HG03066 (cell line): ENCODE results near the gene AIF1.
A peak's percentile ranks its signal among the peaks of the same experiment; 100 is the strongest.
"Not testable (repeated sequence)": the region's sequence is repeated elsewhere in the genome, so short reads cannot be mapped to it uniquely, and the experiment has no call there.

ENCODE experiments used
- ATAC-seq: cut with Tn5 transposase; IDR thresholded peaks from one replicate; pipeline ENCODE4 v1.9.1; 2021; ENCODE audit warnings: low read depth; ENCODE audit not compliant: unreplicated experiment

The AIF1 gene

DNA sequence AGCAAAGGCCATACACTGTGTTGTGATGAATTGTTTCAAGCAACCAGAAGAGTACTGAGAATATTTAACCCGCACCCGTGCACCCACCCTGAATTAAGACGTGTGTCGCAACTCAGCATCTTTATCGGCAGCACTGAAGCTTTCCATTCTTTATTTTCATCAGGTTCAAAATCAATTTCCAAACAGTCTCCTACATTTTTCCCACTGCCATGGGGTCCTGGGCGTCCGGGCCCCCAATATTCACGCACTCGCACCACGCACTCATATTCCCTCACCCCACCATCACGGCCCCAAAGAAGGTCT is 34.6 kb upstream of the AIF1 start:
- ATAC-seq = peak; percentile 6

DNA sequence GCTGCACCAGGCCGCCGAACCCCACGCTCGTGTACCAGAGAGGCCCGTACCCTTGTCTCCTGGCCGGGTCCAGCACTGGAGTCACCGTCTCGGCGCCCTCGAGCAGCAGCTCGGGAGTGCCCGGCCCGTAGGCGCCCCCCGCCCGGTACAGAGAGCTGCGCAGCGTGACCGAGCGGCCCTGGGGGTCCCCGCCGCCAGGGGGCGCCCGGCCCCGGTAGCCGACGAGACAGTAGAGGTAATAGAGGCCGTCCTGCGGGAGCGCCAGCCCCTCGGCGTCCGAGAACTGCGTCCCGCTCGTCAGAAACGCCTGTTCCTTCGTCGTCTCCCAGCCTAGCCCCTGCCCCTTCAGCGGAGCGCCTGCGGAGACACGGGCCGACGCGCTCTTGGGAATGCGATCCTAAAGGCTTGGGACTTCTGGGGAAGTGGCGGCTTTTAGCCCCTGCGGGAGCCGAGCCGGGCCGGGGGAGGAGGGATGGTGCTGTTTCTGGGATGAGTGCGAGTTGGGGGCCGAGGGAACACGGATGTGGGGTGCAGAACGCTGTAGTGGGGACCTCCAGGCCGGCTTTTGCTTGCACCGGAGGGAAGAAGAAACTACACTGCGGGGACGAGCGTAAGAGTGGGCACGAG is 34.1 kb upstream of the AIF1 start:
- ATAC-seq = peak; percentile 58

DNA sequence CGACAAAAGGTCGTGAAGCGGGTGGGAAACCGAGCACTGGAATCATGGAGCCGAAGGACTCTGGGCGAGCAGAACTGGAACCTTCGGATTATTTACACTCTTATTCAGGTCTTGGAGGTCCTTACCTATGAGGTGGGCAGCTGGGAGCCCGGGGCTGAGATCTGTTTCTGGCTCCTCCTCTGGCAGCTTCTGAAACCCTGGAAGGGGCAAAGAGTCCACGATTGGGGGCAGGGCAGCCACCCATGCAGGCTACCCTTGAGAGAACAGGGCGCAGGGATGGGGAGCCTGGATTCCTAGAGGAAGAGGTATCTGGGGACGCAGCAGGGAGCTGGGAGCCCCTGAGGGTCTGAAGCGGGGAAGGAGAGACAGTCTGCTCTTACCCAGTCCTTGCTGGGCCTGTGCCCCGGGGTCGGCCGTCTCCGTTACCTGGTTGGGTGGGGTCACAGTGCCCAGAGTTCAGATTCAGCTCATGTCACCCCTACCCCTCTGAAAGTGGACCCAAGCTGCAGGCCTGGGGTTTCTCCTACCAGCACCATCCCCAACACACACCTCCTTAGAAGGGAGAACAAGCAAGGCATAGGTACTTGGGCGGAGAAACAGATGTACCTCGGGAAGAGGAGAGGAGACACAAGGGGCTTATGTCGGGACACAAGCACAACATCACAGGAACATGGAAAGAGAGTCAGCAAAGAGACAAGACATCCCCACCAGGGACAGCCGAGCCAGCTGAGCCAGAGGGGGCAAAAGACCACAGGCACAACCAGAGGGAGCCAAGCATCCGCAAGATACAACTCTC is 33.4 kb upstream of the AIF1 start:
- ATAC-seq = no peak

DNA sequence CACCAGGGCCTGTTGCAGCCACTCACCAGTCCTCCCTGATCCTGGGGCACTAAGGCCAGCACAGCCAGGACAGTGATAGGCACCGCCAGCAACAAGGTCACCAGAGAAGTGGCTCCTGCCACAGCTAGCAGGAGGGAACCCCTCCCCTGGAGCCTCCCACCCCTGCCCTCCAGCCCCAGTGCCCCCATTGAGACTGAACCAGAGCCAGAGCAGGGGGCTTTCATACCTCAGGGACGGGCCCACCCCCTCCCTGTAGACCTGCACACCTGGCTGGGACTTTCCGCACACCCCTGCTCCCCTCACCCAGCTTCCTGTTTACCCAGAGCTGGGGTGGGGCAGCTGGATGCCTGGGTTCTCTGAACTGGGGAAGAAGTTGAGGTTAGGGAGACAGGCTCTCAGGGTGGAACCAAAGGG is 32.8 kb upstream of the AIF1 start, which contains the start of gene LTB:
Gene LTB (minus strand): TSS at position 195 of the 414 bp plus-strand sequence. CDS start 7 bp downstream, at position 188.
- ATAC-seq = no peak

DNA sequence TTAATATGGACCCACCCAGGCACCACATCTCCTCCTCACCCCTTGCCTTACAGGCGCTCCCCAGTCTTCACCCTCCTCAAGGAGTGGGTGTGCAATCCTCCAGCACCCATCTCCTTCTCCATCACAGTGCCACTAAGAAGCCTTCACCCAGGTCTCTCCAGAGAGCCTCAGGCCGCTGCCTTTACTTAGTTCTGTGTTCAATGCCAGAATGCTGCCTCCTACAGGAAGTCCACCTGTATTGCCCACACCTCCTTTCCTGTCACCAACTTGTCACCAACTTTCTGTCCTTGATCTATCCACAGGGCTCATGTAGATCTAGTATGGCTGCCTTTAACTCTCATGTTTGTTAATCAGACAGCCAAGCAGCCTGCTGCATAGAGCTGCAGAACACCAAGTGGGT is 29.5 kb upstream of the AIF1 start:
- no peak for ATAC-seq

DNA sequence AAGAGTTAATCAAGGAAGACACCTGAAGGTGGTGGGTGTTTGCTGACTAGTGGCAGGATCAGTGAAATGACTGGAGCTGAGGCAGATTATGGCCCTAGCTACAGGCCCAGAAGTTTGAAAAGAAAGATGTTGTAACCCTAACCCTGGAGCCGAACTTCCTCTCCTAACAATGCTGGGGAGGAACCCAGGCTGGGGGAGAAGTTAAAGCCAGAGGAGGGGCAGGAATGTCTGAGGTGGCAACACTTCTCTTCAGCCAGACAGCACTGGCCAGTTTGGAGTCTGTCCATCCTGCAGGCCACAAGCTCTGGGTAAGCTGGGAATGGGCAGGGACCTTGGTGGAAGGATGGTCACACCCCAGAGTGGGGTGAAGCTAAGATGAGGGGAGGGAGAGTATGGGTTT is 29.0 kb upstream of the AIF1 start, which contains the start of gene LST1:
Gene LST1 (plus strand): TSS at position 270 of the 400 bp plus-strand sequence. CDS start 1,023 bp downstream, outside the sequence.
- no peak for ATAC-seq

DNA sequence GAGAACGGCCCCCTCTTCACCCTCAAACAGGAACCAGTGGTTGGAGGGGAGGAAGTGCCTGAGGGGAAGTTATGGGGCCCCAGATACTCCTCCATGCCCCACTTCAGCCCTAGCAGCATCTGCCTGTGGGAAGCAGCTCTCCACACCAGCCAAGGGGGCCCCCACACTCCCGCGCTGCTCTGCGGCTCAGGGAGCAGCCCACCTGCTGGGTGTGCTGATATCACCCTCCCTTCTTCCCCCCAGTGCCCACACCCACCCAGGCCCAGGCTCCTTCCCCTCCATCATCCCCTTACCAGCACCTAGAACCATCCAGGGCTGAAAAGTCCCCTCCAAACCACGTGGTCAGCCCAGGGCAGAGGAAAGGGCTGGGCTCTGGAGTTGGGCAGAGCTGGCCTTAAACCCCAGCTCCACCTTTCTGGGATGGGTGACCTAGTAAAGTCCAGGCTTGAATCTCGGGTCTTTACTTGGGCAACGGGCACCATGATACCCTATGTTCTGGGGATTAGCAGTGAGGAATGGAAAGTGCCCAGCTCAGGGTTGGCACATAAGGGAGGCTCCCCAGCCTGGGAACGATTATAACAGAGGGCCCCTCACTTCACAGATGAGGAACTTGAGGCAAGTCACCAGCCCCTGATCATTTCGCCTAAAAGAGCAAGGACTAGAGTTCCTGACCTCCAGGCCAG is 28.3 kb upstream of the AIF1 start:
- ATAC-seq = no peak

DNA sequence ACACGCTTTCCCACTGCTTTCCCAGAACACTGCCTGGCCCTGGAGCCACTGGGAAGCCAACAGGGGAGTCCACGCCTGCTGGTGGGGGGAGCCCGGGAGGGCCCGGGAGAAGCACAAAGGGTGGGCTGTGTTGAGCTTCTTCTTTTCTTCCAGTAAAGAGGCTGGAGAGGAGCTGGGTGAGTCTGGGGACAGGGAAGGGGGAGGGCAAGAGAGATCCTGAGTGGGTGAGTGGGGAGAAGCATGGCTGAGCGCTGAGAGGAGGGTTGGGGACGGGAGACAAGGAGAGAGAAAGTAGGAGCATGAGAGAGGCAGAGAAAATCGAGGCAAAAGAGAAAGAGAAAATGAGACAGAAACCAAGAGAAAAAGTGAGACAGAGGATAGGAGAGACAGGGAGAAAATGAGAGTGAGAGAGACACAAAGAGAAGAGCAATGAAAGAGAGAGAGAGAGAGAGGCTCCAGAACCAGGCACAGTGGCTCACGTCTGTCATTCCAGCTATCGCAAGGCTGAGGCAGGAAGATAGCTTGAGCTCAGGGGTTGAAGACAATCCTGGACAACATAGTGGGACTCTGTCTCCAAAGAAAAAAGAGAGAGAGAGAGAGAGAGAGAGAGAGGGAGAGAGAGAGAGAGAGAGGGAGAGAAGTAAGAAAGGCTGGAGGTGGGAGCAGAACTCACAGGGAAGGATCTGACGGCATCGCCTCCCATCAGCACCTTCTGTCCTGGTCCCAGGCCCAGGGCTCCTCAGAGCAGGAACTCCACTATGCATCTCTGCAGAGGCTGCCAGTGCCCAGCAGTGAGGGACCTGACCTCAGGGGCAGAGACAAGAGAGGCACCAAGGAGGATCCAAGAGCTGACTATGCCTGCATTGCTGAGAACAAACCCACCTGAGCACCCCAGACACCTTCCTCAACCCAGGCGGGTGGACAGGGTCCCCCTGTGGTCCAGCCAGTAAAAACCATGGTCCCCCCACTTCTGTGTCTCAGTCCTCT is 26.9 kb upstream of the AIF1 start:
- no peak for ATAC-seq

DNA sequence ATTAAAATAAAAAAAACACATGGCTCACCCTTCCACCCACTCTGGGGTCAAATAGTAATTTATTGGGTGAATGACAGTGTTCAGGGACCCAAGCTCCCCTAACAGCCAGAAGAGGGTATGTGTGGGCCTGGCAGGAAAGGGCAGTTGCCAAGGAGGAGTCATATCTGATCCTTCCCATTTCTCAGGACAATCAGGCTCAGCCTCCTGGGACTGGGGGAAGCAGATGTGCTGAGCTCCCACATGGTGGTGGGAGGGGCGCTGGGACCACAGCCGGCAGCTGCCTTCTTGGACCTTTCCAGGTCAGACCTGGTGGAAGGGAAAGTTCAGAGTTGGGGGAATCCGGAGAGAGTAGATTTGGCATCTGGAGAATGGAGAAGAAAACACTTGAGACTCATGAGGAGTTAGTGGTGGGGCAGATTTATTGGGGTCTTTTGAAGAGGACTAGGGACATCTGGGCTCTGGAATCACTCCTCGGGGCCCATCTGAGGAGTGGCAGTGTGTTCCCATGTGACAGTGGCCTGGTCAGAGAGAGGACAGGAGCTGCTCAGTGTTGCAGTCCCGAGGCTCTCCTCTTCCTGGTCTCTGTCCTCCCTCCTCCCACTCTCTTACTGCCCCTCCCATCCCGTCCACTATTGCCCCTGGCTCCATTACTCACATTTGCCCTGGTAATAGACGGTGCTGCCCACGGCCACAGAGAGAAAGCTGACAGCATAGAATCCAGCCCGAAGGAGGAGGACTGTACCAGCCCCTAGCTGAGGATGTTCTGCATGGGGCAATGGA is 26.0 kb upstream of the AIF1 start:
- ATAC-seq = no peak

DNA sequence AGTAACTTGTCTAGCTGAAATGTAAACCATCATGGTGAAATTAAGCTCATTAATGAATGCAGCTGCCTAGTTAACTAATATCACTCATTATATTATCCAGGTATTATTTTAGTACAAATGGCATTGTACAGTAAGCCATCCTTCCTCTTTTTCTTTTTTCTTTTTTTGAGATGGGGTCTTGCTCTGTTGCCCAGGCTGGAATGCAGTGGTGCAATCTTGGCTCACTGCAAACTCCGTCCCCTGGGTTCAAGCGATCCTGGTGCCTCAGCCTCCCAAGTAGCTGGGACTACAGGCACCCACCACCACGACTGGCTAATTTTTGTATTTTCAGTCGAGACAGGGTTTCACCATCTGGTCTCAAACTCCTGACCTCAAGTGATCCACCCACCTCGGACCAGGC is 24.3 kb upstream of the AIF1 start:
- ATAC-seq = not testable (repeated sequence)

DNA sequence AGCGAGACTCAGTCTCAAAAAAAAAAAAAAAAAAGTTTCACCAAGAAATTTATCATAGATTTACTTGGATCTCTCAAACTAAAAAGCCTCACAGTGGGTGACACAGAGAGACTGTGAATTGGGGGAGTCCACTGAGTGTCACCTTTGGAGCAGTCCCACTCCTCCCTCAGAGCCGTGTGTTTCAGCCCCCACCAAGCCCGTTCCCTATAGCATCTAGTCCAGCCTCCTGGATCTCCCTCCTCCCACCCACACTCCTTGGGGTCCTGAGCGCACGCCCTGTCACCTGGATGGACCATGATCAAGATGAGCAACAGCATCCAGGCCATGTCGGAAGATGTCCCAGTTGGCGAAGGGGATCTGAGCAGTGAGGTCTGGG is 22.6 kb upstream of the AIF1 start:
- no peak for ATAC-seq

DNA sequence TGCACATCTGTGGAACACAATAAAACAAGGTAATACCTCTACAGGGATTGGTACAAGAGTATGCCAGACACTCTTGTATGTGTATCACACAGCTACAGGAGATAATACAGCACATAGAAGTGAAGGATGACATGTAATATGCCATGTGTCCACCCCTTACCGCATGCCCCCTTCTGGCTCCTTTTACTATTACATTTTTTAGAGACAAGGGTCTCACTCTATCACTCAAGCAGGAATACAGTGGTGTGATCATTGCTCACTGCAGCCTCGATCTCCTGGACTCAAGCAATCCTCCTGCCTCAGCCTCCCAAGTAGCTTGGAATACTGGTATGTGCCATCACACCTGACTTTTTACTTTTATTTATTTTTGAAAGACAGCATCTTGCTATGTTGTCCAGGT is 18.0 kb upstream of the AIF1 start:
- no peak for ATAC-seq

DNA sequence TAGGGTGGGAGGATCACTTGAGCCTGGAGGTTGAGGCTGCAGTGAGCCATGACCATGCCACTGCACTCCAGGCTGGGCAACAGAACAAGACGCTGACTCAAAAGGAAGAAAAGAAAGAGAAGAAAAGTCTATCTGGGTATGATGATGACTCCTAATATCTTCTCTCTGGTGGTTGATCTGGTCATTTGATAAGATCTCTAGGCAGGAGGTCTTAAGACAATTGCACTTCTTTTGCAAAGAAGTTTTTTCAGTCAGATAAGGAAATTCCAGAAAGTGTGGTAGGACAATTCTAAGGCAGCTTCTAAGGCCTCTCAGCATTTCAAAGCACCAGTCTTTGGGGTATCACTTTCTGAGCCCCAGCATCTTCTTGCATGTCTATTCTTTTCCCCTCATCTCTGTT is 7.7 kb upstream of the AIF1 start:
- no peak for ATAC-seq

DNA sequence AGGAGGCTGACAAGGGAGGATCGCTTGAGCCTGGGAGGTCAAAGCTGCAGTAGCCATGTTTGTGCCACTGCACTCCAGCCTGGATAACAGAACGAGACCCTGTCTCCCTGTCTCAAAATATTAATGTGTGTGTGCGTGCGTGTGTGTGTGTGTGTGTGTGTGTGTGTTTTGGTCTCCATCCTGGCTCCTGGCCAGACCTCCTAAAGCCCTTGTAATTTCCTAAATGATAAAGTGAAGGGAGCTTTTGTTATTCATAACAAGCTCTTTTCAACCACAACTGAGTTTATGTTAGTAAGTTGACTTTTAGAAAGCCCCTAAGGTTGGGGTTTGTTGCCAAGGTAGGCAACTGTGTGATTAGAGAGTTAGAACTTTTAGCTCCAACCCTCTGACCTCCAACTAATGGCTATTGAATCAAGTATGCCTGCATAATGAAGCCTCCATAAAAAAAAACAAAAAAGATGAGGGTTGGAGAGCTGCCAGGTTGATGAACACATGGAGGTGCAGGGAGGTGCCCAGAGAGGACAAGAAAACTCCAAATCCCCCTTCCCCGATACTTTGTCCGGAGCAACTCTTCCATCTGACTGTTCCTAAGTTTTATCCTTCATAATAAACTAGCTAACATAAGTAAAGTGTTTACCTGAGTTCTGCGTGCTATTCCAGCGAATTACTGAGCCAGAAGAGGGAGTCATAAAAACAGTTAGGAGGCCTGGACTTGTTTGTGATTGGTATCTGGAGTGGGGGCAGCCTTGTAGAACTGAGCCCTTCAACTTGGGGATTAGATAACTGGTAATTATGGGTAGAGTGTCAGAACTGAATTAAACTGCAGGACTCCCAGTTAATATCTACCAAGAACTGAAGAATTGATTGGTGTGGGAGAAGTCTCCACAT is 5.3 kb upstream of the AIF1 start:
- ATAC-seq = no peak

DNA sequence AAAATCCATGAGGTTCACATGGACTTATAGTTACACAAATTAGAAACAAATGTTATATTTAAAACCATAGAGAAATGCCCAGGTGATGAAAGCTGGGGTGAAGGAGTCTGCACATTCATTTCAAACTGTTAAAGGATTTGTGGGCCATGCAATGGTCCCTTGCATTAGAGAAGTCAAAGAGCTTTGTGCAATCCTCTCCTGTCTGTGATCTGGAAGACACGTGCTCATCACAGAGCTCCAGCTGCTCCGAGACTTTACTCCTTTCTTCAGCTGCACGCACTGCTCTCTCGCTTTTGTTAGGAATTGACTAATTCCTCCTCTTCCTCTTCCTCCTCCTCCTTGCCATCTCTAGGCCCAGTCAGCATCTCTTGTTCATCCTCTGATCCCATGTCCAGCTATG is 4.1 kb upstream of the AIF1 start:
- ATAC-seq = no peak

DNA sequence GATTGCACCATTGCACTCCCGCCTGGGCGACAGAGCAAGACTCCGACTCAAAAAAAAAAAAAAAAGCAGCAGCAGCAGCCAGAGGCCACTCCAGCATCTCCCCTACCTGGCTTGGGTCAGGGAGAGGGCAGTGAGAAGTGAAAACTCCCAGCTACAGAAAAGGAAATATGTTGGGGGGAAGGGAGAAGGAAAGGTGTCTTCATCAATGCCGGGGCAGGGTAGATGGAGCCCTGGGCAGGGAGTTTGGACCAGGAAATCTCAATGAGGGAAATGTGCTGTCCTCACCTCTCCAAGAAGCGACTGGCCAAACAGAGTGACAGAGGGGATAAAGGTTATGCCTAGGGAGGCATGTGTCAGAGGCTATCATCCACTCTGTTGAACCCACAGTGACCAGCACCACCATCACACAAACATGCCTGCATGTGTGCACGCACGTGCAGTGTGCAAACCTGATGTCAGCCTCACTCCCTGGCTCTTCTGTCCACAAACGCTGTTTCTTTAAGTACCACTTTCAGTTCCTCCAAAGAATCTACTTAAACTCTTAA is 887 bp upstream of the AIF1 start:
- no peak for ATAC-seq

DNA sequence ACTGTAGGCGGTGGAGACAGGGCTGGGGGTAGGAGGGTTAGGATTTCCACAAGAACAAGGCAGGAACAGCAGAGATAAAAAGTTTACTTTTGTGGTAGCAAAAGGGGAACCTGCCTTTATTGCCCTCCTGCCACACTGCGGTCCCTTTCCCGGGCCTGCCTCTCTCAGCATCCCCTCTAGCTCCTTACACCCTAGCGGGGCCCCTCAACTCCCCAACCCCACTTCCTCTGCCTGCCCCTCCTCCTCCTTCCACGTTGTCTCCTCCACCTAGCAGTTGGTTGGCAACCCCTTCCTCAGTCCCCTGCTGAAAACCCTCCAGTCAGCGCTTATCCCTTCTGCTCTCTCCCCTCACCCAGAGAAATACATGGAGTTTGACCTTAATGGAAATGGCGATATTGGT is 714 bp downstream of the AIF1 start:
- no peak for ATAC-seq

DNA sequence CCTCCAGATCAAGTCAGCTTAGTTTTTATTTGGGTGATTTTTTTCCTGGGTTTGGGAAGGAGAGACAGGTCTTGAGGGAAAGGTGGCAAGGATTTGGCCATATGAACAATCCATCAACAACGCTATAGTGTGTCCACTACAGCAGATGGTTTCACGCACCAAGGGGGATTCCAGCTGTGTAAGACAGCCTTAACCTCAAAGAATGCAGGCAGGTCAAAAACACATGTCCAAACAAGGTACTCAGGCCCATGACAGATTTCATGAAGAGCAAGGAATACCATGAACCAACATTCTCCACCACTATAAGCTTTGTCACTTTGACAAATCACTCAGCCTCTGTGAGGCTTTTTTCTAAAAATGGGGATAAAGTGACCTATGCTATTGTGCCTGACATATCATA is 2.0 kb downstream of the AIF1 start:
- ATAC-seq = no peak
